Measurements from ENCODE around the gene DIS3L2.

DNA sequence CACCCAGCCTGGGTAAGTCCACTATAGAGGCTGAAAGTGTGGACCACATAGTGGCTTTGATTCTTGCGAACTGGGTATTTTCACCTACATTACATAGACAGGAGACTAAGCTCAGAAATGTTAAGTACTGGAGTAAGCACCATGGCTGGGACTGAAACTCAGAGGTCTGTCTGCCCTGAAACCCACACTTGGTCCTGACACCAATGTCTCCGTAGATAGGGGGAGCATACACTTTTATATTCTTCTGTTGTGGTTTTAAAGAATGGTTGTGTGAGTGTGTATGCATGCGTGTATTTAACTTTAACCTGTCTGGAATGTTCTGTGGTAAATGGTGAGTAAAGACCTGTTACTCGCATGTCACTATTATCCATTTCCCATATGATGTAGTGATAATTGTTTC lies 25.0 kb upstream of the DIS3L2 start:
- TF ChIP-seq, protein P1, sequence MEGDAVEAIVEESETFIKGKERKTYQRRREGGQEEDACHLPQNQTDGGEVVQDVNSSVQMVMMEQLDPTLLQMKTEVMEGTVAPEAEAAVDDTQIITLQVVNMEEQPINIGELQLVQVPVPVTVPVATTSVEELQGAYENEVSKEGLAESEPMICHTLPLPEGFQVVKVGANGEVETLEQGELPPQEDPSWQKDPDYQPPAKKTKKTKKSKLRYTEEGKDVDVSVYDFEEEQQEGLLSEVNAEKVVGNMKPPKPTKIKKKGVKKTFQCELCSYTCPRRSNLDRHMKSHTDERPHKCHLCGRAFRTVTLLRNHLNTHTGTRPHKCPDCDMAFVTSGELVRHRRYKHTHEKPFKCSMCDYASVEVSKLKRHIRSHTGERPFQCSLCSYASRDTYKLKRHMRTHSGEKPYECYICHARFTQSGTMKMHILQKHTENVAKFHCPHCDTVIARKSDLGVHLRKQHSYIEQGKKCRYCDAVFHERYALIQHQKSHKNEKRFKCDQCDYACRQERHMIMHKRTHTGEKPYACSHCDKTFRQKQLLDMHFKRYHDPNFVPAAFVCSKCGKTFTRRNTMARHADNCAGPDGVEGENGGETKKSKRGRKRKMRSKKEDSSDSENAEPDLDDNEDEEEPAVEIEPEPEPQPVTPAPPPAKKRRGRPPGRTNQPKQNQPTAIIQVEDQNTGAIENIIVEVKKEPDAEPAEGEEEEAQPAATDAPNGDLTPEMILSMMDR (IDR thresholded peaks at IDR 0.05; ENCODE audit: insufficient read depth, low read depth, low read length) = no peak
- no peak for TF ChIP-seq EZH2 (IDR thresholded peaks at IDR 0.05; ENCODE audit: insufficient read depth, low read length)
